Mesodermal cell (in vitro differentiated cells): ENCODE measurements around the gene ARL15.

Experiments
- H3K27ac ChIP-seq: 2 replicates; pipeline ENCODE4 v1.7.0; 2013; ENCODE audit warnings: mild to moderate bottlenecking, low read depth, low read length, moderate library complexity; ENCODE audit not compliant: severe bottlenecking
- H3K36me3 ChIP-seq: 2 replicates; pipeline ENCODE4 v1.7.1; 2013; ENCODE audit warnings: mild to moderate bottlenecking, low read length, moderate library complexity; ENCODE audit not compliant: control insufficient read depth, insufficient read depth
- H3K4me1 ChIP-seq: one replicate; pipeline ENCODE4 v1.7.1; 2013; ENCODE audit warnings: mild to moderate bottlenecking, low read length; ENCODE audit not compliant: insufficient read depth, control insufficient read depth, poor library complexity, severe bottlenecking
- H3K4me3 ChIP-seq: 2 replicates; pipeline ENCODE4 v1.7.0; 2013; ENCODE audit warnings: low read length, control low read depth, mild to moderate bottlenecking; ENCODE audit not compliant: insufficient read depth, poor library complexity, severe bottlenecking; ENCODE audit errors: extremely low read depth
- H3K9me3 ChIP-seq: 2 replicates; pipeline ENCODE4 v1.7.1; 2013; ENCODE audit warnings: mild to moderate bottlenecking, low read length, moderate library complexity; ENCODE audit not compliant: control insufficient read depth
- WGBS, 2 experiments: methylation state at CpG; one replicate each; pipeline ENCODE4 v1.1.5; 2013; ENCODE audit warnings: missing lambda C conversion rate in 2 of 2; ENCODE audit not compliant: insufficient coverage in 2 of 2; 5-methylcytosine and 5-hydroxymethylcytosine counted together

The ARL15 gene

GRCh38 chr5:54093081-54093492 lies 217.3 kb downstream of the ARL15 start:
- H3K27ac ChIP-seq = no peak overlapping the region
- 71 to 80% methylated on average over 1 of the region's 1 CpG for WGBS, 2 experiments

DNA sequence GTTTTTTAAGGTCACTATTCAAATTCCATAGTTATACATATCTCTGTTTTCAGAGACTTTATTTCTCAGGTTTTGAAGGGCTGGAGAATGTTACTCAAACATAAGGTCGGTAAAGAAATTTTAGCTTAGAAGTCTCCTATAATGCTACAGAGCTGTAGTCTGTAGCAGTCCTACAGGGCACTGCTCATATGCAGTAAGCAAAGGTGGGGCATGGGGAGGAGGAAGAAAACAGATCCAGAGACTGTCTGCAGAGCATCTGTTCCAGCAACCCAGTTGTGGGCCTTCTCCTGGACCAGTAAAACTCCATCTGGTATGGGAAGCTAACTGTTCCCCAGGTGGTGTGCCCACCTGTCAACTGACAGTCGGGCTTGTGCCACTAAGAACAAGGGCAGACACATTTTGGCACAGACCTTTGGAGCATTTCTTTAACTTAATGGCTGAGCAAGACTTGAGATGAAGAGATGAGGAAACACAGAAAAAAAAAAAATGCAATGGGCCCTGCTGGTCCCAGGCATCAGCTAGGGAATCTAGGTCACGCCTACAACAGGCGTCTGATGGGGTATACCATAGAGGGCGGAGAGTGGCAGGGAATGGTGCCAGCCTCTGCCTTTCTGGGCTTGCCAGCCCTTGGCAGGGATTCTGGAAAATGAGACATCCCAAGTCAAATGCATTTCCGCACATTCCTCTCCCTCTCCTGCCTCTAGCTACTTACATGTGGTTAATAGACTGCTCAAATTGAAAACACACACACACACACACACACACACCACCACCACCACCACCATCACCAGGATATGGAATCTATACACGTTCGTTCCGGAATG lies 218.9 kb downstream of the ARL15 start:
- peaks cover 16% of the 10 kb centered on the region for H3K4me1 ChIP-seq
- H3K9me3 ChIP-seq = no peaks in the 10 kb centered on the region
- WGBS, 2 experiments = 85 to 100% methylated on average over 3 to 4 of the region's 9 CpGs
- no peaks in the 10 kb centered on the region for H3K36me3 ChIP-seq
- H3K27ac ChIP-seq = no peak overlapping the region
- H3K4me3 ChIP-seq = no peak overlapping the region

More at GRCh38 chr5:54093081-54093492, 217.3 kb downstream of the ARL15 start:
- no peaks in the 10 kb centered on the region for H3K9me3 ChIP-seq
- no peak overlapping the region for H3K4me3 ChIP-seq
- H3K36me3 ChIP-seq = no peaks in the 10 kb centered on the region
- H3K4me1 ChIP-seq = peaks cover 16% of the 10 kb centered on the region

DNA sequence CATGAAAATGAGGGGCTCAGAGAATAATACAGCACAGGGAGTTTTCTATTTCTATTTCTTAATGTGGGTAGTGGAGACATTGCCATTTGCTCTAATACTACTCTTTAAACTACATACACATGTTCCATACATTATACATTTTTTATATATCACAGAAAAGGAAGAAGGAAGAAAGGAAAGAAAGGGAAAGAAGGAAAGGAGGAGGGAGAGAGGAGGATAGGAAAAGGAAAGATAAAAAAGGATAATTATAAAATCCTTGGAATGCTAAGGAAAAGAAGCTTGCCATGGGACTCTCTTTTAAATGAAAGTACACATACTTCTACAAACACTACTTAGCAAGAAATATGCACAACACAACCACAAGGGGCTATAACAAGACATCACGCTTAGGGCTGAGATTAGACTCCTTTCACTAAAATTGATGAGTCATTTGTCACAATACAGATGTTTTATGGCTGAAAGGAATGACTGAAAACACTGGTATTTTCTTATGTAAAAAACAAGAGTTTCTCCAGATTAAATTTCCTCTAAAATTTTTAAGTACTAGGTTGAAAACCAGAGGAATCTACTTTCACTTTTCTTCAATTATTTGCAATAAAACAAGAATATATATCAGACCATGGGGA lies 219.8 kb downstream of the ARL15 start:
- Histone ChIP-seq H3K27ac (no peak overlapping the region), H3K9me3 (no peaks in the 10 kb centered on the region), H3K4me1 (peaks cover 16% of the 10 kb centered on the region), H3K4me3 (no peak overlapping the region), H3K36me3 (no peaks in the 10 kb centered on the region)
- no CpG with 5 or more reads among the region's 1 CpG for WGBS, 2 experiments

GRCh38 chr5:54088081-54088480 lies 222.3 kb downstream of the ARL15 start:
- H3K36me3 ChIP-seq = no peaks in the 10 kb centered on the region
- 67% methylated on average over 1 of the region's 2 CpGs; no CpG with 5 or more reads in 1 of the 2 experiments for WGBS, 2 experiments
- no peaks in the 10 kb centered on the region for H3K9me3 ChIP-seq
- no peak overlapping the region for H3K4me3 ChIP-seq
- H3K4me1 ChIP-seq = peaks cover 11% of the 10 kb centered on the region
- no peak overlapping the region for H3K27ac ChIP-seq

DNA sequence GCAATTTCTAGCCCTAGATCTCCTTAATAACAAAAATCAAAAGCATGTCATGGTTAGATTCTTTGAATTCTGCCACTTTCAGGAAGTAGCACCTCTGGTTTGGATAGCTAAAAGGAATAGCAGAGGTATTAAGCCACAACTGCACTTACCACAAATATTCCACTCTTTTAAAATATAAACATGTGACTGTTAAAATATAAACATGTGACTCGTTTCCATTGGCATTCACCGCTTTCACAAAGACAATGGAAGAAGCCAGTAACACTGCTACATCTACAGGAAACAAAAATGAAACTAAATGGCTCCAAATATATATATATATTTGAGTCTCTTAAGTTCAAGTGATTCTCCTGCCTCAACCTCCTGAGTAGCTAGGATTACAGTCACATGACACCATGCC lies 222.9 kb downstream of the ARL15 start:
- no peak overlapping the region for H3K27ac ChIP-seq

GRCh38 chr5:54086191-54086590 lies 224.2 kb downstream of the ARL15 start:
- no peaks in the 10 kb centered on the region for H3K9me3 ChIP-seq
- 92% methylated on average over 1 of the region's 2 CpGs; no CpG with 5 or more reads in 1 of the 2 experiments for WGBS, 2 experiments

More for the DNA sequence above, 222.9 kb downstream of the ARL15 start:
- WGBS, 2 experiments = no CpG with 5 or more reads among the region's 2 CpGs
- H3K9me3 ChIP-seq = no peaks in the 10 kb centered on the region
- no peaks in the 10 kb centered on the region for H3K36me3 ChIP-seq
- H3K4me3 ChIP-seq = no peak overlapping the region
- peaks cover 7% of the 10 kb centered on the region for H3K4me1 ChIP-seq

GRCh38 chr5:54084696-54085095 lies 225.7 kb downstream of the ARL15 start:
- Histone ChIP-seq H3K4me1 (no peaks in the 10 kb centered on the region), H3K4me3 (no peak overlapping the region), H3K36me3 (no peaks in the 10 kb centered on the region), H3K9me3 (no peaks in the 10 kb centered on the region), H3K27ac (no peak overlapping the region)
- 100% methylated on average over 1 to 2 of the region's 4 CpGs for WGBS, 2 experiments

More at GRCh38 chr5:54086191-54086590, 224.2 kb downstream of the ARL15 start:
- Histone ChIP-seq H3K36me3 (no peaks in the 10 kb centered on the region), H3K27ac (no peak overlapping the region), H3K4me1 (peaks cover 7% of the 10 kb centered on the region), H3K4me3 (no peak overlapping the region)

- WGBS, 2 experiments = 73 to 74% methylated on average over 3 of the region's 3 CpGs
- no peaks in the 10 kb centered on the region for H3K36me3 ChIP-seq
- no peaks in the 10 kb centered on the region for H3K9me3 ChIP-seq
- H3K27ac ChIP-seq = no peak overlapping the region
- H3K4me3 ChIP-seq = no peak overlapping the region
- no peaks in the 10 kb centered on the region for H3K4me1 ChIP-seq
Measured at GRCh38 chr5:54083851-54084250, 226.5 kb downstream of the ARL15 start.

DNA sequence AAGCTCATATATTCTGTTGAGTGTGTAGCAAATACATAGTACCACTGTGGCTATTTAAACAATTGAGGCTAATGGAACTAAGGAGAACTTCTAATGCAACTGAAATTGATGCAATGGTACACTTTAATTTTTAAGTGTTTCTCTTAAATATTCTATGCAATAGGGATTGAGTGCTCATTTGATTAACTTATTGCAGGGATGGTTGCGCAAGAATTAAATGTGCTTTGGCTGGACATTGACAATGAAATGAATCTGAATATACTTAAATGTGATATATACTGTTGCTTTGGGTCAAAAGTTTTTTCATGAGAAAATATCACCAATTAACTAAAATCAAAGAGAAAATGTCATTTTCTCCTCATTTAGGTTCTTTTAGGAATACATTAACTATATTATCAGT lies 227.1 kb downstream of the ARL15 start:
- Histone ChIP-seq H3K9me3 (no peaks in the 10 kb centered on the region), H3K4me3 (no peak overlapping the region)
- no CpG with 5 or more reads among the region's 1 CpG for WGBS, 2 experiments

GRCh38 chr5:54081415-54081814 lies 229.0 kb downstream of the ARL15 start:
- 100% methylated on average over 1 of the region's 1 CpG for WGBS, 2 experiments
- no peaks in the 10 kb centered on the region for H3K9me3 ChIP-seq
- H3K4me1 ChIP-seq = no peaks in the 10 kb centered on the region
- no peak overlapping the region for H3K4me3 ChIP-seq
- H3K36me3 ChIP-seq = no peaks in the 10 kb centered on the region
- H3K27ac ChIP-seq = no peak overlapping the region

More for the DNA sequence above, 227.1 kb downstream of the ARL15 start:
- no peaks in the 10 kb centered on the region for H3K4me1 ChIP-seq
- no peak overlapping the region for H3K27ac ChIP-seq
- H3K36me3 ChIP-seq = no peaks in the 10 kb centered on the region

GRCh38 chr5:54080831-54081230 lies 229.5 kb downstream of the ARL15 start:
- H3K4me1 ChIP-seq = no peaks in the 10 kb centered on the region
- 95% methylated on average over 3 to 4 of the region's 5 CpGs for WGBS, 2 experiments
- no peaks in the 10 kb centered on the region for H3K36me3 ChIP-seq
- H3K9me3 ChIP-seq = no peaks in the 10 kb centered on the region
- H3K4me3 ChIP-seq = no peak overlapping the region
- no peak overlapping the region for H3K27ac ChIP-seq
